Brain pericyte (primary cell): Measurements from ENCODE around the gene ZNF140.
A peak's percentile ranks its signal among the peaks of the same experiment; 100 is the strongest.

Source experiments
- DNase-seq: peaks from one replicate; pipeline ENCODE4 v3.0.0-alpha.2; 2012; ENCODE audit warnings: low read depth, low spot score

ZNF140 gene

GRCh38 chr12:133130038-133130807 lies 49.5 kb downstream of the ZNF140 start, which contains the start of the genes ZNF10 and ZNF891:
TSS of gene ZNF10 (plus strand) at chr12:133130627. CDS start at chr12:133144493, 13,866 bp downstream.
TSS of gene ZNF891 (minus strand) at chr12:133130274. CDS start at chr12:133121918, 8,356 bp downstream.
- peak; percentile 94 for DNase-seq

- no peak for DNase-seq
Measured at GRCh38 chr12:133130808-133131128, 50.0 kb downstream of the ZNF140 start.

- no peak for DNase-seq
Measured at GRCh38 chr12:133135747-133136146, 55.0 kb downstream of the ZNF140 start.

- DNase-seq = no peak
Measured at GRCh38 chr12:133145981-133146380, 65.3 kb downstream of the ZNF140 start.

- DNase-seq = no peak
Measured at GRCh38 chr12:133156125-133156690, 75.5 kb downstream of the ZNF140 start.
